GM18511 (cell line): ENCODE data around the gene COTL1.
A peak's percentile ranks its signal among the peaks of the same experiment; 100 is the strongest.

Source experiments
- ATAC-seq: cut with Tn5 transposase; IDR thresholded peaks from one replicate; pipeline ENCODE4 v1.9.1; 2021; ENCODE audit warnings: mild to moderate bottlenecking, moderate library complexity; ENCODE audit not compliant: unreplicated experiment

The COTL1 gene

GRCh38 chr16:84617791-84618580 is at the start of gene COTL1:
Gene COTL1, minus strand, starts transcription at chr16:84618078. Its CDS starts 164 bp downstream, at chr16:84617914.
- ATAC-seq = peak; percentile 85

- ATAC-seq = no peak
Observed at GRCh38 chr16:84665843-84666242, 48.0 kb upstream of the COTL1 start.

- no peak for ATAC-seq
Observed at GRCh38 chr16:84665359-84665758, 47.5 kb upstream of the COTL1 start.

- ATAC-seq = peak; percentile 93
Observed at GRCh38 chr16:84663433-84664101, 45.7 kb upstream of the COTL1 start.

- ATAC-seq = no peak
Observed at GRCh38 chr16:84662471-84662870, 44.6 kb upstream of the COTL1 start.

GRCh38 chr16:84661418-84662060 is 43.7 kb upstream of the COTL1 start:
- ATAC-seq = no peak

GRCh38 chr16:84660973-84661372 is 43.1 kb upstream of the COTL1 start:
- ATAC-seq = no peak

GRCh38 chr16:84659656-84660300 is 41.9 kb upstream of the COTL1 start:
- no peak for ATAC-seq

- ATAC-seq = no peak
Observed at GRCh38 chr16:84658690-84659089, 40.8 kb upstream of the COTL1 start.

GRCh38 chr16:84657229-84657837 is 39.5 kb upstream of the COTL1 start:
- ATAC-seq = no peak

- ATAC-seq = no peak
Observed at GRCh38 chr16:84656649-84657048, 38.8 kb upstream of the COTL1 start.

- no peak for ATAC-seq
Observed at GRCh38 chr16:84654998-84655397, 37.1 kb upstream of the COTL1 start.

- ATAC-seq = no peak
Observed at GRCh38 chr16:84654238-84654637, 36.4 kb upstream of the COTL1 start.

- no peak for ATAC-seq
Observed at GRCh38 chr16:84652566-84652965, 34.7 kb upstream of the COTL1 start.

GRCh38 chr16:84650062-84650991 is 32.4 kb upstream of the COTL1 start:
- no peak for ATAC-seq

GRCh38 chr16:84649511-84649861 is 31.6 kb upstream of the COTL1 start:
- no peak for ATAC-seq

GRCh38 chr16:84648595-84649510 is 31.0 kb upstream of the COTL1 start:
- ATAC-seq = peak; percentile 73

- ATAC-seq = peak; percentile 87
Observed at GRCh38 chr16:84647828-84648594, 30.1 kb upstream of the COTL1 start, which contains the start of gene KLHL36. Gene KLHL36, plus strand, starts transcription at chr16:84648511. Its CDS starts 2,357 bp downstream, at chr16:84650868.
